ENCODE data around the gene OXSR1. TPM values are rescaled to one million over a fixed set of nuclear protein-coding genes. Genes with fewer than 3 reads are reported as not detected.

Gene OXSR1
- total and polyA plus RNA-seq, 2 of the 13 experiments (the other 11 are each of a cell fraction or from before 2014, with no cell fraction given) = 27.4 to 32.6 TPM

GRCh38 chr3:38139652-38140051 lies 25.7 kb upstream of the OXSR1 start:
- Histone ChIP-seq H3K36me3 (replicated peaks in 1 of 2; ENCODE audit: control insufficient read depth in 1 of 2, insufficient read depth in 2 of 2, low read length in 2 of 2) (peaks cover 2 to 18% of the 10 kb centered on the region in 2 experiments; a peak in 3 of 5 replicates), H3K4me1 (ENCODE audit: insufficient read depth, low read length) (peaks cover 30% of the 10 kb centered on the region), H3K9ac (ENCODE audit: insufficient read depth, low read depth, low read length) (peak overlapping the region; percentile 85), H4K20me1 (ENCODE audit: insufficient read depth, low read length) (no peaks in the 10 kb centered on the region), H3K27ac (ENCODE audit: extremely low read length, insufficient read depth, low read length) (peak overlapping the region; percentile 75), H3K4me2 (ENCODE audit: low read depth, low read length) (peak overlapping the region; percentile 98), H2AFZ (ENCODE audit: low read length) (no peak overlapping the region), H3K27me3 (ENCODE audit: control insufficient read depth in 1 of 2, insufficient read depth in 2 of 2, low read length in 2 of 2) (no peaks in the 10 kb centered on the region; a peak in 1 of 5 replicates), H3K4me3 (replicated peaks in 1 of 3; ENCODE audit: insufficient read depth in 1 of 3, low read depth in 2 of 3, low read length in 3 of 3) (peak overlapping the region; percentile 59 to 96 (median 88)), H3K79me2 (ENCODE audit: insufficient read depth, low read length) (peaks cover 44% of the 10 kb centered on the region), H3K9me3 (ENCODE audit: low read length) (no peaks in the 10 kb centered on the region)
- no peak for ATAC-seq
- DNase-seq (ENCODE audit: low spot score) = no peak
- 70% methylated on average over 5 of the region's 7 CpGs for WGBS (ENCODE audit: low lambda C conversion rate)
- TF ChIP-seq ZBTB7A (CRISPR knock-in tag; IDR thresholded peaks at IDR 0.05) = no peak
- TF ChIP-seq IRF2 (CRISPR knock-in tag; IDR thresholded peaks at IDR 0.05) = 0 out of 2 replicates have a peak, but pooled peaks have one; percentile 20
- TF ChIP-seq STAG1 (CRISPR knock-in tag; IDR thresholded peaks at IDR 0.05) = no peak
- TF ChIP-seq TAF1 (CRISPR knock-in tag; IDR thresholded peaks at IDR 0.05) = 0 out of 2 replicates have a peak, but pooled peaks have one; percentile 10
- intact Hi-C loops (cut with micrococcal nuclease; ENCODE audit: unreplicated experiment) (loop anchor here (2.0 to 10.0 kb wide), 2 partner anchors 25 to 105 kb away; partner anchors contain the start of gene OXSR1), in situ Hi-C loops (cut with HindIII; ENCODE audit: extremely low pct_ligation_motif_present, low pct_unique_long_range_greater_than_20kb) (loop anchor here (25.0 kb wide), 1 partner anchor 323 kb away; the partner anchor contains the start of gene ACVR2B)
- BruUV-seq (replicated peaks) = no TSS peak
- ChIA-PET CTCF (ENCODE audit: low intra/inter-chr PET ratio, low total read pairs) (no interaction called here), POLR2A (interaction anchor here (5.3 to 7.0 kb wide), 2 partner anchors 20 to 25 kb away, joined by 64 to 179 read pairs; partner anchors contain the start of gene OXSR1)
- FAIRE-seq = no peak

GRCh38 chr3:38140326-38141172 lies 24.8 kb upstream of the OXSR1 start:
- Histone ChIP-seq H3K27me3 (ENCODE audit: control insufficient read depth in 1 of 2, insufficient read depth in 2 of 2, low read length in 2 of 2) (no peaks in the 10 kb centered on the region; a peak in 1 of 5 replicates), H3K9ac (ENCODE audit: insufficient read depth, low read depth, low read length) (0 out of 2 replicates have a peak overlapping the region, but pooled peaks have one; percentile 85), H3K9me3 (ENCODE audit: low read length) (no peaks in the 10 kb centered on the region), H3K27ac (ENCODE audit: extremely low read length, insufficient read depth, low read length) (no peak overlapping the region), H2AFZ (ENCODE audit: low read length) (no peak overlapping the region), H3K4me1 (ENCODE audit: insufficient read depth, low read length) (peaks cover 23% of the 10 kb centered on the region), H3K4me2 (ENCODE audit: low read depth, low read length) (peak overlapping the region; percentile 98), H3K79me2 (ENCODE audit: insufficient read depth, low read length) (peaks cover 37% of the 10 kb centered on the region), H4K20me1 (ENCODE audit: insufficient read depth, low read length) (no peaks in the 10 kb centered on the region), H3K36me3 (replicated peaks in 1 of 2; ENCODE audit: control insufficient read depth in 1 of 2, insufficient read depth in 2 of 2, low read length in 2 of 2) (peaks cover 2 to 18% of the 10 kb centered on the region in 2 experiments; a peak in 3 of 5 replicates), H3K4me3 (replicated peaks in 1 of 3; ENCODE audit: insufficient read depth in 1 of 3, low read depth in 2 of 3, low read length in 3 of 3) (no peak overlapping the region)
- DNase-seq (ENCODE audit: low spot score) (no peak), FAIRE-seq (no peak), ATAC-seq (no peak)
- ChIA-PET CTCF (ENCODE audit: low intra/inter-chr PET ratio, low total read pairs) (no interaction called here), POLR2A (interaction anchor here (5.3 to 7.0 kb wide), 2 partner anchors 21 to 25 kb away, joined by 64 to 179 read pairs; partner anchors contain the start of gene OXSR1)
- intact Hi-C loops (cut with micrococcal nuclease; ENCODE audit: unreplicated experiment) = no loop called here
- 99% methylated on average over 9 of the region's 13 CpGs for WGBS (ENCODE audit: low lambda C conversion rate)
- BruUV-seq (replicated peaks) = no TSS peak
- no peak for TF ChIP-seq RAD51 (IDR thresholded peaks at IDR 0.05; ENCODE audit: borderline replicate concordance)
- TF ChIP-seq, protein P1, sequence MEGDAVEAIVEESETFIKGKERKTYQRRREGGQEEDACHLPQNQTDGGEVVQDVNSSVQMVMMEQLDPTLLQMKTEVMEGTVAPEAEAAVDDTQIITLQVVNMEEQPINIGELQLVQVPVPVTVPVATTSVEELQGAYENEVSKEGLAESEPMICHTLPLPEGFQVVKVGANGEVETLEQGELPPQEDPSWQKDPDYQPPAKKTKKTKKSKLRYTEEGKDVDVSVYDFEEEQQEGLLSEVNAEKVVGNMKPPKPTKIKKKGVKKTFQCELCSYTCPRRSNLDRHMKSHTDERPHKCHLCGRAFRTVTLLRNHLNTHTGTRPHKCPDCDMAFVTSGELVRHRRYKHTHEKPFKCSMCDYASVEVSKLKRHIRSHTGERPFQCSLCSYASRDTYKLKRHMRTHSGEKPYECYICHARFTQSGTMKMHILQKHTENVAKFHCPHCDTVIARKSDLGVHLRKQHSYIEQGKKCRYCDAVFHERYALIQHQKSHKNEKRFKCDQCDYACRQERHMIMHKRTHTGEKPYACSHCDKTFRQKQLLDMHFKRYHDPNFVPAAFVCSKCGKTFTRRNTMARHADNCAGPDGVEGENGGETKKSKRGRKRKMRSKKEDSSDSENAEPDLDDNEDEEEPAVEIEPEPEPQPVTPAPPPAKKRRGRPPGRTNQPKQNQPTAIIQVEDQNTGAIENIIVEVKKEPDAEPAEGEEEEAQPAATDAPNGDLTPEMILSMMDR (CRISPR knock-in tag; IDR thresholded peaks at IDR 0.05) = peak; percentile 22; the same call in 1 of the 2 replicates
- in situ Hi-C loops (cut with HindIII; ENCODE audit: extremely low pct_ligation_motif_present, low pct_unique_long_range_greater_than_20kb) = loop anchor here (25.0 kb wide), 1 partner anchor 322 kb away; the partner anchor contains the start of gene ACVR2B
